Measurements from ENCODE around the gene TMEM131. TPM values are rescaled to one million over a fixed set of nuclear protein-coding genes. Genes with fewer than 3 reads are reported as not detected.

Gene TMEM131
- total and polyA plus RNA-seq, 2 of the 8 experiments (the other 6 are each of a cell fraction or from before 2014, with no cell fraction given), result 9.7 to 22.9 TPM

GRCh38 chr2:97805776-97806175 is 190.0 kb downstream of the TMEM131 start:
- no peak overlapping the region for H2BK15ac ChIP-seq (ENCODE audit: low read length)
- H2BK120ac ChIP-seq (replicated peaks; ENCODE audit: low read depth, low read length), result no peak overlapping the region
- no peak overlapping the region for H2AFZ ChIP-seq (ENCODE audit: low read length)
- no peak overlapping the region for H2BK12ac ChIP-seq (ENCODE audit: low read depth, low read length)
- H3K36me3 ChIP-seq (ENCODE audit: control insufficient read depth in 2 of 4, insufficient read depth in 4 of 4, low read length in 3 of 4), result peaks cover 0 to 6% (median 2%) of the 10 kb centered on the region in 4 experiments; a peak in 2 of 8 replicates
- no peak overlapping the region for H3K18ac ChIP-seq (ENCODE audit: extremely low read depth, low read length)
- H4K20me1 ChIP-seq (replicated peaks in 1 of 2; ENCODE audit: control insufficient read depth in 1 of 2, insufficient read depth in 2 of 2, low read length in 2 of 2), result no peaks in the 10 kb centered on the region
- ChIA-PET POLR2A (ENCODE audit: partially characterized antibody) (no interaction called here), CTCF (ENCODE audit: partially characterized antibody) (interaction anchor here (0.6 to 1.7 kb wide), 8 partner anchors 12 to 581 kb away, joined by 3 to 11 read pairs (median 4); no protein-coding TSS in a partner anchor)
- H2BK20ac ChIP-seq (ENCODE audit: low read length), result no peak overlapping the region
- no peaks in the 10 kb centered on the region for H3K4me1 ChIP-seq (replicated peaks in 1 of 4; ENCODE audit: control insufficient read depth in 3 of 4, insufficient read depth in 4 of 4, low read length in 3 of 4)
- H3K9ac ChIP-seq (replicated peaks in 1 of 4; ENCODE audit: extremely low read depth in 1 of 4, low read depth in 3 of 4, low read length in 3 of 4), result no peak overlapping the region
- peaks cover 0 to 1% (median 0%) of the 10 kb centered on the region in 4 experiments; a peak in 1 of 7 replicates for H3K27me3 ChIP-seq (replicated peaks in 1 of 4; ENCODE audit: control insufficient read depth in 3 of 4, extremely low read depth in 1 of 4, insufficient read depth in 3 of 4, low read length in 3 of 4)
- no peak overlapping the region for H3K27ac ChIP-seq (ENCODE audit: low read depth, low read length)
- no peak overlapping the region for H4K5ac ChIP-seq (ENCODE audit: insufficient read length, low read depth, low read length)
- H3K23ac ChIP-seq (ENCODE audit: insufficient read length), result no peak overlapping the region
- no peak overlapping the region for H3K4me3 ChIP-seq (ENCODE audit: extremely low read depth in 1 of 4, insufficient read depth in 2 of 4, low read depth in 3 of 4, low read length in 4 of 4)
- H3K23me2 ChIP-seq (ENCODE audit: low read depth, low read length), result no peaks in the 10 kb centered on the region
- H3K4ac ChIP-seq (replicated peaks; ENCODE audit: insufficient read length, low read depth, low read length), result no peak overlapping the region
- H3K56ac ChIP-seq (replicated peaks; ENCODE audit: insufficient read length, low read depth, low read length), result no peak overlapping the region
- H3K79me1 ChIP-seq (ENCODE audit: low read depth, low read length), result no peaks in the 10 kb centered on the region
- no peak overlapping the region for H2BK5ac ChIP-seq (ENCODE audit: low read depth, low read length)
- H4K91ac ChIP-seq (replicated peaks; ENCODE audit: insufficient read length, low read length), result no peak overlapping the region
- no peak overlapping the region for H2AK5ac ChIP-seq (ENCODE audit: low read depth, low read length)
- no peaks in the 10 kb centered on the region for H3K79me2 ChIP-seq (ENCODE audit: control insufficient read depth in 1 of 2, insufficient read depth in 2 of 2, low read length in 2 of 2)
- H3K4me2 ChIP-seq (ENCODE audit: insufficient read depth in 1 of 2, low read depth in 2 of 2, low read length in 2 of 2), result no peak overlapping the region
- 90% methylated on average over 1 of the region's 1 CpG; no CpG with 5 or more reads in 1 of the 2 experiments for WGBS, 2 experiments (ENCODE audit: extremely low coverage in 1 of 2, insufficient coverage in 1 of 2, insufficient read length in 1 of 2, insufficient replicate concordance in 2 of 2, low coverage in 1 of 2, low lambda C conversion rate in 2 of 2, missing lambda C conversion rate in 1 of 2)
- no peak overlapping the region for H3K14ac ChIP-seq (ENCODE audit: insufficient read length)
- no peak for DNase-seq (ENCODE audit: low read depth in 1 of 2, low spot score in 2 of 2)
- no peaks in the 10 kb centered on the region for H3K9me3 ChIP-seq (ENCODE audit: insufficient read depth in 2 of 2, low read depth in 1 of 2, low read length in 1 of 2)
- H4K8ac ChIP-seq (ENCODE audit: extremely low read depth, insufficient read depth, low read length), result no peak overlapping the region
- FAIRE-seq, result no peak
- TF ChIP-seq E2F6 (IDR thresholded peaks at IDR 0.05), result no peak
- no peak for TF ChIP-seq SP1 (IDR thresholded peaks at IDR 0.05; ENCODE audit: low read depth, low read length)
- TF ChIP-seq NANOG (IDR thresholded peaks at IDR 0.05; ENCODE audit: insufficient read depth, low read depth, low read length, poor library complexity, severe bottlenecking), result no peak
- TF ChIP-seq POLR2A (IDR thresholded peaks at IDR 0.05; ENCODE audit: control extremely low read depth in 1 of 2, low read depth in 2 of 2, low read length in 2 of 2), result no peak
- TF ChIP-seq SRF (IDR thresholded peaks at IDR 0.05; ENCODE audit: low read depth, low read length), result no peak
- no peak for TF ChIP-seq TCF12 (IDR thresholded peaks at IDR 0.05; ENCODE audit: low read depth, low read length)
- TF ChIP-seq CTCF (IDR thresholded peaks at IDR 0.05; ENCODE audit: control extremely low read depth in 1 of 3, insufficient read depth in 1 of 3, low read depth in 1 of 3, low read length in 3 of 3), result no peak
- TF ChIP-seq TBP (IDR thresholded peaks at IDR 0.05; ENCODE audit: low read depth, low read length), result no peak
- no peak for TF ChIP-seq RBBP5 (IDR thresholded peaks at IDR 0.05; ENCODE audit: borderline replicate concordance, low read depth, low read length)
- TF ChIP-seq EP300 (IDR thresholded peaks at IDR 0.05; ENCODE audit: borderline replicate concordance in 1 of 2, low read depth in 2 of 2, low read length in 2 of 2), result no peak
- TF ChIP-seq SP2 (IDR thresholded peaks at IDR 0.05; ENCODE audit: low read length), result no peak
- no peak for TF ChIP-seq JUN (IDR thresholded peaks at IDR 0.05; ENCODE audit: low read depth, low read length)

Data from H1 (cell line).